Upper lobe of right lung (tissue), 1 donor: Measurements from ENCODE around the gene TMPRSS11A. TPM values are rescaled to one million over a fixed set of nuclear protein-coding genes. Genes with fewer than 3 reads are reported as not detected.
A peak's percentile ranks its signal among the peaks of the same experiment; 100 is the strongest.

ENCODE experiments used
- ATAC-seq: fragments of 200-7000 bp; cut with Tn5 transposase; one replicate; pipeline ENCODE4 v1.9.1; 2020; ENCODE audit warnings: mild to moderate bottlenecking, moderate library complexity
- DNase-seq: peaks from one replicate; pipeline ENCODE4 v3.0.0-alpha.2; 2020
- H3K27ac ChIP-seq: fragments of 200-600 bp; one replicate; pipeline ENCODE4 v1.8.0; 2022
- H3K27me3 ChIP-seq: fragments of 200-600 bp; one replicate; pipeline ENCODE4 v1.8.0; 2022; ENCODE audit warnings: mild to moderate bottlenecking
- H3K36me3 ChIP-seq: fragments of 200-600 bp; one replicate; pipeline ENCODE4 v1.8.0; 2022
- H3K4me1 ChIP-seq: fragments of 200-600 bp; one replicate; pipeline ENCODE4 v1.8.0; 2022
- H3K4me3 ChIP-seq: fragments of 200-600 bp; one replicate; pipeline ENCODE4 v1.8.0; 2022; ENCODE audit warnings: mild to moderate bottlenecking
- H3K9me3 ChIP-seq: fragments of 200-600 bp; one replicate; pipeline ENCODE4 v1.8.0; 2022
- CTCF ChIP-seq: fragments of 200-600 bp; IDR thresholded peaks from one replicate; pipeline ENCODE4 v1.8.0; 2022; ENCODE audit warnings: antibody characterized with exemption
- intact Hi-C: fragments of 100-400 bp; cut with DNase I; formaldehyde crosslinking; loops from one replicate; pipeline ENCODE4 v1.11.0; 2022
- total RNA-seq: library from RNA; stranded (reverse); fragmentation: NEBNext Ultra II Directional; extraction: Animal tissue kit (Norgen Biotek cat#: 25700); gene quantifications from one replicate; pipeline ENCODE4 v1.2.1, GENCODE V29; 2021
- donor health status: DM: no; HTN: yes; CAD: no; lungs with severe emphysema.

The TMPRSS11A gene
- total RNA-seq, 1 donor from 2014 or later, result not detected

DNA sequence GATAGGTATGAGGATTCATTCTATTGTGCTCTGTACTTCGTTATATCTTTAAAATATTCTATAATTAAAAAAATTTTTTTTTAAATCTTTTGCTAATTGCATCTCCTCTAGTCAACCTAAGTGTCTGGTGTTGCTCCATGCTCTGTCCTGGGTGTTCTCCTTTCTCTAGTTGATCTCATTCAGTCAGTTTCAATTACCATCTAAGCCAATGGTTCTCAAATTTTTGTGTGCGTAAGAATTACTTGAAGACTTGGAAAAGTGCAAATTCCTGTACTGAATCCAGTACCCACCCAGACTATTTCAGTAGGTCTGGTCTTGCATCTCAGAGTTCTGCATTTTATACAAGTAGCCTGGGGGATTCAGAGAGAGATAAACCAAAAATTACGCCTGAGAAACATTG lies 86.2 kb downstream of the TMPRSS11A start:
- no peak for TF ChIP-seq CTCF

GRCh38 chr4:67874986-67875385 lies 88.3 kb downstream of the TMPRSS11A start:
- Histone ChIP-seq H3K27ac (no peak overlapping the region), H3K36me3 (no peaks in the 10 kb centered on the region), H3K4me3 (no peak overlapping the region), H3K4me1 (no peaks in the 10 kb centered on the region), H3K9me3 (no peaks in the 10 kb centered on the region), H3K27me3 (no peaks in the 10 kb centered on the region)
- TF ChIP-seq CTCF, result no peak
- ATAC-seq (no peak), DNase-seq (no peak)
- intact Hi-C loops, result no loop called here

More for the DNA sequence above, 86.2 kb downstream of the TMPRSS11A start:
- no peak for ATAC-seq
- H3K9me3 ChIP-seq, result no peaks in the 10 kb centered on the region
- intact Hi-C loops, result no loop called here
- H3K4me1 ChIP-seq, result no peaks in the 10 kb centered on the region
- H3K36me3 ChIP-seq, result no peaks in the 10 kb centered on the region
- no peak for DNase-seq
- no peak overlapping the region for H3K4me3 ChIP-seq
- H3K27me3 ChIP-seq, result no peaks in the 10 kb centered on the region
- H3K27ac ChIP-seq, result no peak overlapping the region

DNA sequence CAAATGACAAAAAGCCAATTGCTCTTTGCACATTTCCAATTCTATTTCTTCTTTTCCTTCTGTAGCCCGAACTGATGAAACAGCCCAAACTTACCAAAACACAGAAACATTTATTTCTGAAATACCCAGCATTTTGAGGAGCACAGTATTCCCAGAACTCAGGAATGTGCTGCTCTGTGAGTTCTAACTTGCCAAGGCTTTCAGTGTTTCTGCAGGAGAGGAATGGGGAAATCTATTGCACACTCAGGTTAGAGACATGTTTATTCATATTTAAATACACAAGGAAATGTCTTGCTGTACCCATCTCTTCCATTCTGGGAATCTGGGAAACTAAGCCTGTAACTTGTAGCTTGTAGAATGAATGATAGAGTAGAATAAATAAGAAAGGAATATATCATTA lies 90.2 kb downstream of the TMPRSS11A start:
- Histone ChIP-seq H3K4me1 (no peaks in the 10 kb centered on the region), H3K9me3 (no peaks in the 10 kb centered on the region), H3K27me3 (no peaks in the 10 kb centered on the region), H3K27ac (no peak overlapping the region), H3K4me3 (no peak overlapping the region), H3K36me3 (no peaks in the 10 kb centered on the region)
- intact Hi-C loops, result no loop called here
- no peak for TF ChIP-seq CTCF
- DNase-seq (no peak), ATAC-seq (no peak)

GRCh38 chr4:67871867-67872266 lies 91.4 kb downstream of the TMPRSS11A start:
- Histone ChIP-seq H3K27ac (no peak overlapping the region), H3K4me3 (no peak overlapping the region), H3K36me3 (no peaks in the 10 kb centered on the region), H3K9me3 (no peaks in the 10 kb centered on the region), H3K27me3 (no peaks in the 10 kb centered on the region), H3K4me1 (no peaks in the 10 kb centered on the region)
- TF ChIP-seq CTCF, result peak; percentile 22
- ATAC-seq (peak; percentile 72), DNase-seq (no peak)
- intact Hi-C loops, result no loop called here

DNA sequence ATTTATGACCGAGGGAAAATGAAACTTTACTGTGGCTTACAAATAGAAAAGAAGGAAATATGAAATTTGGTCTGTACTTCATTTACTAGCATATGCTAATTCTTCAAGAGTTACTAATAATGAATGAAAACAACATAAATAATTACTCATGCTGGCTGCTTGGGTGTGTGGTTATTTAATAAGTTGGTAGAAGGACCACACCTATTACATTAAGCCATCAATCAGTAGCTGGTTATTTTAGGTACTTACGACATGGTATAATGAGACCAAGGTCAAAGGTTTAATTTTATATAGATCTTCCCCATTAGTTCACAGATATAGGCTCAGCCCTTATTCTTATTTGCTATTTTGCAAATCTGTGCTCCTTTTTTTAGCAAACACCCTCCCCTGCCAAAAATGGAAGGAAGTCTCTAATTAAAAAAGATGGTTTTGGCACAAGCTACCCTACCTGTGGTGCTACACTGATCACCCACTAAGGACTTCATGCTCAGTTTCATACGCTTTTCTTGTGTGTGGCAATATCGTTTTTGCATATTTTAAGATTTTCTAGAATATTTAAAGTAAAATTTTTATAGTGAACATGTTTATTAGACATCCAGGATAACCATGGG lies 93.6 kb downstream of the TMPRSS11A start:
- Histone ChIP-seq H3K27ac (no peak overlapping the region), H3K36me3 (no peaks in the 10 kb centered on the region), H3K27me3 (no peaks in the 10 kb centered on the region), H3K9me3 (no peaks in the 10 kb centered on the region), H3K4me1 (no peaks in the 10 kb centered on the region), H3K4me3 (no peak overlapping the region)
- no peak for TF ChIP-seq CTCF
- no peak for DNase-seq
- no peak for ATAC-seq
- intact Hi-C loops, result no loop called here

DNA sequence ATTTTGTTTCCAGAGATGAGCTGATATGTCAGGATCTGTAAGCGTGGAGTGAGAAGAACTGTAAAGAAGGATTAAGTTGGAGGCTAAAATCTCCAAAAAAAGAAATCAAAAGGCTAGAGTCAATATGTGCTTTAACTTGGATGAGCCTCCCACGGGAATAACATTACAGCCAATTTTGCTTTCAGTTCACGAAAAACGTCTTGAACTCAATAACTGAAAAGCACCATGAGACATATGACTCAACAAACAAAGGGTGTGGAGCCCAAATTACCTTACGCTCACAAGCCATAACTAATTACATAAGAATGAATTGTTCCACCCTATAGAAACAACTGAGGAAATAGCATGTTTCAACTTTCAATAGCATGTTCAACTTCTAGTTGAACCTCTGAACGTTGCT lies 101.8 kb downstream of the TMPRSS11A start:
- H3K27me3 ChIP-seq, result no peaks in the 10 kb centered on the region
- intact Hi-C loops, result no loop called here
- H3K4me3 ChIP-seq, result no peak overlapping the region
- no peaks in the 10 kb centered on the region for H3K9me3 ChIP-seq
- ATAC-seq, result no peak
- no peaks in the 10 kb centered on the region for H3K4me1 ChIP-seq
- TF ChIP-seq CTCF, result no peak
- DNase-seq, result no peak
- no peaks in the 10 kb centered on the region for H3K36me3 ChIP-seq
- no peak overlapping the region for H3K27ac ChIP-seq
